Astrocyte of the spinal cord (primary cell): Measurements from ENCODE around the gene CD38.
A peak's percentile ranks its signal among the peaks of the same experiment; 100 is the strongest.

Source experiments
- DNase-seq: peaks from one replicate; pipeline ENCODE4 v3.0.0; 2011; ENCODE audit warnings: low read depth, low spot score
- H3K4me3 ChIP-seq: 2 replicates; pipeline ENCODE4 v1.5.1; 2011; ENCODE audit warnings: low read depth, mild to moderate bottlenecking, low read length, moderate library complexity
- CTCF ChIP-seq: IDR thresholded peaks from 2 replicates; pipeline ENCODE4 v1.5.1; 2012; ENCODE audit warnings: low read depth, mild to moderate bottlenecking, low read length, inconsistent platforms
- in situ Hi-C: cut with HindIII; loops from 2 replicates; pipeline ENCODE4 v1.10.0; 2017; ENCODE audit warnings: low sequenced_read_pairs

CD38 gene

GRCh38 chr4:15894921-15895916 lies 117.1 kb downstream of the CD38 start:
- peak; percentile 52 for DNase-seq
- in situ Hi-C loops = no loop called here
- H3K4me3 ChIP-seq = no peak overlapping the region
- TF ChIP-seq CTCF = no peak

GRCh38 chr4:15897577-15897976 lies 119.4 kb downstream of the CD38 start:
- H3K4me3 ChIP-seq = no peak overlapping the region
- in situ Hi-C loops = no loop called here
- no peak for TF ChIP-seq CTCF
- DNase-seq = no peak

- in situ Hi-C loops = no loop called here
Observed at GRCh38 chr4:15898902-15899301, 120.8 kb downstream of the CD38 start.

GRCh38 chr4:15899511-15899910 lies 121.4 kb downstream of the CD38 start:
- H3K4me3 ChIP-seq = no peak overlapping the region
- no peak for TF ChIP-seq CTCF
- in situ Hi-C loops = no loop called here
- DNase-seq = no peak

More at GRCh38 chr4:15898902-15899301, 120.8 kb downstream of the CD38 start:
- H3K4me3 ChIP-seq = no peak overlapping the region
- no peak for TF ChIP-seq CTCF
- DNase-seq = no peak

GRCh38 chr4:15901007-15901406 lies 122.9 kb downstream of the CD38 start:
- DNase-seq = no peak
- H3K4me3 ChIP-seq = no peak overlapping the region
- in situ Hi-C loops = no loop called here
- TF ChIP-seq CTCF = no peak

GRCh38 chr4:15901998-15902397 lies 123.9 kb downstream of the CD38 start:
- H3K4me3 ChIP-seq = no peak overlapping the region
- TF ChIP-seq CTCF = no peak
- no peak for DNase-seq
- in situ Hi-C loops = no loop called here
